Measurements from ENCODE around the gene B4GALT5.

GRCh38 chr20:49698477-49698876 is 15.2 kb downstream of the B4GALT5 start:
- TF ChIP-seq CTCF (conservative IDR thresholded peaks at IDR 0.05; ENCODE audit: low read length): no peak
- no peak for TF ChIP-seq EZH2phosphoT487 (IDR thresholded peaks at IDR 0.05; ENCODE audit: borderline replicate concordance)

All from Loucy (cell line).